Embryonic facial prominence (tissue), 1 donor: Measurements from ENCODE around the gene FKTN.
A peak's percentile ranks its signal among the peaks of the same experiment; 100 is the strongest.
"Not testable (repeated sequence)": the region's sequence is repeated elsewhere in the genome, so short reads cannot be mapped to it uniquely, and the experiment has no call there.

Experiments
- DNase-seq: peaks from one replicate; pipeline ENCODE4 v3.0.0-alpha.2; 2016; ENCODE audit errors: extremely low spot score

FKTN gene

DNA sequence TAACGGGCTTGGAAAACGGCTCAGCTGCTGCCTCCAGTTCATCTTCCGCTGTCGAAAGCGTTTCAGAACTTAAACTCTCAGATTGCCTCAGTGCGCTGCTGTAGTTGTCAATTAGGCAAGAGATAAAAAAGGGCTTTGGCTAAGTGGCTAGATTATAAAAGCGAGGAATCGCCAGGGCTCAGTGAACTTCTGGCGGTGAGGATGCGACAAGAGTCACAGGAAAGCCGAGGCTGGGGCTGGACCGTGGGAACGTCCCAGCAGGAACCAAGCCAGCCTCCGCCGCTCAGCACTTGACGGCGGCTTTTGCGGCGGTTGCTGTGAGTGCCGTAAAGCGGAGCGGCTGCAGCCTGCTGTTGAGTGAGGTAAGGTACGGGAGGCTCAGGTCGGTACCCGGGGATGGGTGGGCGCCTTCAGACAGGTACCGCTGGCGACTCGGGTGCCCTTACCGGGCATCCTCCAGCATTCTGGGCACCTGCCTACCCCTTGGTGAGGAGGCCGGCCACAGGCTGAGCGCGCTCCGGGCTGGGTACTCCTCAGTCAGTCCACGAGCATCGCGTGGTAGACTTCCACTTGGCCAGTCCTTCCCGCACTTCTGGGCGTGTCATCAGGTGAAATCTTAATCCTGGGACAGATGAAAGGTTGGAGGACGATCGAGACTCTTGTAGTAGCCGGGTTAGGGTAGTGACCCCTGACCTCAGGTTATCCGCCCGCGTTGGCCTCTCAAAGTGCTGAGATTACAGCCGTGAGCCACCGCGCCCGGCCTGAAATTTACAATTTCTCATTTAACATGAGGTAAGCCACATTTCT, at the start of gene FKTN:
Gene FKTN (plus strand): TSS at position 328 of the 807 bp plus-strand sequence. CDS start 16,902 bp downstream, outside the sequence.
- DNase-seq: peak; percentile 74

- no peak for DNase-seq
Observed at GRCh38 chr9:105508530-105508929, 49.4 kb upstream of the FKTN start.

DNA sequence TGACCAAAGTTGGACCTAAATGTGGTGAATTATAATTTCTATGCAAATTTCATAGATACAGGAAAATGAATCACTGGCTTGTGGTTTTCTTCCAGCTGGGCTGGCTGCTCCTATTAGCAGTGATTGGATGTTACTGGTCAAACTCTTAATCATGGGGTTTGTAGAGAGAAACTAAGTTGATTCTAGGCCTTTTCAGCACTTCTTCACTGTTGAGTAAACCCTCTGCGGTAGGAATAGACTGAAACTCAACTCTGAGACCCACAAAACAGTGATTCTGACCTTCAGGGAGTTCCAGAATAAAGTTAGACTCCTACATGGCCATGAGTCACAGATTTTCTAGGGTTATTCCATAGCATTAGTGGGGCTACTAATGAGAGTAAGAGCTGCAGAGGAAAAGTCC, 47.9 kb upstream of the FKTN start:
- no peak for DNase-seq

GRCh38 chr9:105511446-105511845, 46.5 kb upstream of the FKTN start:
- DNase-seq: no peak

- DNase-seq: no peak
Observed at GRCh38 chr9:105515811-105516413, 42.0 kb upstream of the FKTN start.

GRCh38 chr9:105519710-105520369, 38.1 kb upstream of the FKTN start:
- not testable (repeated sequence) for DNase-seq

DNA sequence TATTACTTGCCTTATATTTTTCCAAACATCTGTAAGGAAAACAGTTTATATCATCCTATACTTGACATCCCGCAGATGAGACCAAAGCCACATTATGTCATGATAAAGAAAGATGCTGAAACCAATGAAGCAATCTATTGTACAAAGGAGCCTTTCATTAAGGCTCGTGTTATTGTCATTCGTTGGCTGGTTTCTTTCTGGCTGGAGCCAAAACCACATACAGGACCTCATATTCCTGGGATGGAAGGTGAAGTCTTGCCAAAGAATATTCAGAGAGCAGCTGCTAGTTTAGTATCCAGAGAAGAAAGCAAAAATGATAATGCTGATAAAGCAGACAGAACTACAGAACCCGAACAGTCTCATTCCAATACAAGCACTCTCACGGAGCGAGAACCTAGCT, 36.9 kb upstream of the FKTN start:
- DNase-seq: not testable (repeated sequence)

DNA sequence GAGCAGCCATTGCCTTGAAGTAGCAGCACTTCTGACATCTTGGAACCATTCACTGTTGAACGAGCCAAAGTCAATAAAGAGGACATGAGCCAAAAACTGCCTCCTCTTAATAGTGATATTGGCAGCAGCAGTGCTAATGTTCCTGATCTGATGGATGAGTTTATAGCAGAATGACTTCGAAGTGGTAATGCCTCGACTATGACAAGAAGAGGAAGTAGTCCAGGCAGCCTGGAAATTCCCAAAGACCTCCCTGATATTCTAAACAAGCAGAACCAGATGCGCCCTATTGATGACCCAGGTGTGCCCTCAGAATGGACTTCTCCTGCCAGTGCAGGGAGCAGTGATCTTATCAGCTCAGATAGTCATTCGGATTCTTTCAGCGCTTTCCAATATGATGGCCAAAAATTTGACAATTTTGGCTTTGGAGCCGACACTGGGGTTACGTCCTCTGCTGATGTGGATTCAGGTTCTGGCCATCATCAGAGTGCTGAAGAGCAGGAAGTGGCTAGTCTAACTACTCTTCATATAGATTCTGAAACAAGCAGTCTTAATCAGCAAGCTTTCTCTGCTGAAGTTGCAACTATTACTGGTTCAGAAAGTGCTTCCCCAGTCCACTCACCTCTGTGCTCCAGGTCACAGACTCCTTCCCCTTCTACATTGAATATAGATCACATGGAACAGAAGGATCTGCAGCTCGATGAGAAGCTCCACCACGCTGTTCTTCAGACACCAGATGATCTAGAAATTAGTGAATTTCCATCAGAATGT, 35.1 kb upstream of the FKTN start:
- DNase-seq: not testable (repeated sequence)

DNA sequence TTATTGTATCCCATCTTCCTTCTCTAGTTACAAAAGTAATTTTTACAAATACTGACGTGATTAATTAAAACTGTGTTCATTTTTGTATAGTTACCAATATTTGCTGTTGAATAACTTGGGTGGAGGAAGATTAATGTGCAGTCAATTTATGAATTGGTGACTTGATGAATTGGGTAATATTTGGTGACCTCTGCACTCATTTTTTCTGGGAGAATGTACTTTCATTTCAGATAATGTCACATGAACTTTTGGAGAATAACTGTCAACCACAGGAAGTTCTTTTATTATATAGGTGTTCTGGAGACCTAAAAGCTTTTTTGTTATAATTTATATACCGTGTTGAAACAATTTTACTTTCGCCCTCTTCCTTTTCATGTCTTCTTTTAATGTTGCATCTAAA, 26.4 kb upstream of the FKTN start:
- DNase-seq: no peak

GRCh38 chr9:105535920-105536668, 21.8 kb upstream of the FKTN start:
- DNase-seq: no peak

DNA sequence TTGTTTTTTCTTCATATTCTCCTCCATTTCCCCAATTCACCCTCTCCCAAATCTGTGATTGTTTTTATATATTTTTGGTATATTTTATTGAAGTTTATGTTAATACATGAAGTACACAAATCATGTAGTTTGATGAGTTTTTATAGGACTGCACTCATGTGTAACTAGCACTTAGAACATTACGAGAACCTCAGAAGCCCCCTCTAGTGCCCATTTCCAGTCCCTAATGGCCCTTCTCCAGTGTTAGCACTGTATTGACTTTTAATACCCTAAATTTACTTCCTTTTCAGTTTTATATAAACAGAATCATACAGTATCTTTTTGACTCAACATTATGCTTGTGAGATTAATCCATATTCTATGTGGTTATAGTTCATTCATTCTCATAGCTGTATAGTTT, 18.5 kb upstream of the FKTN start:
- DNase-seq: no peak

DNA sequence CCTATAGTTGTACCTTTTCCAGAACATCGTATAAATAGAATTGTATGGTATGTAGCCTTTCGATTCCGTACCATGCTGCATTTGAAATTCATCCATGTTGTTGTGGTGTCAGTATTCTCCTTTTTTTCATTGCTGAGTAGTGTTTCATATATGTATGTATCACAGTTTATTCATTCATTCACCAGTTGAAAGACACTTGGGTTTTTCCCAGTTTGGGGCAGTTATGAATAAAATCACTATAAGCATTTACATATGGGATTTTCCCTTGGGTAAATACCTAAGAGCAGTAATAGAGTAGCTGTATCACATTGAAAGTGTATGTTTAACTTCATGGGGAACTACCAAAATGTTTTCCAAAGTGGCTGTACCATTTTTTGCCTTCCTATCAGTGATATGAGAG, 16.1 kb upstream of the FKTN start:
- no peak for DNase-seq

DNA sequence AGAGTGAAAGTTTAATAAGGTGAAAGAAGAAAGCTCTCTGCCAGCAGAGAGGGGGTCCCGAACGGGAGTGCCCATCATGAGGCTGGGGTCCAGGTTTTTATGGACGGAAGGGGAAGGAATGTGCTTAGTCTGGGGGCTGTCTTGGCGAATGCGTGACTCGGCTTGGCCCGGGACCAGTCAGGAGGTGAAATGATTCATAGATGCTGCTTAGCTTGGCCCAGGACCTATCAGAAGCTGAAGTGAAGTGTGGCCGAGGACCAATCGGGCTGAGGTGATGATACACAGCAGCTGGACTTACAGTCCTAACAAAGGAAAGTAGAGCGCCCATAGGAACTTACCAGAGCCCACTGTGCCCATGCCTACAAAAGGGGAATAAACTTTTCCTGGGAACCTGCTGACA, 3.9 kb upstream of the FKTN start:
- DNase-seq: no peak

DNA sequence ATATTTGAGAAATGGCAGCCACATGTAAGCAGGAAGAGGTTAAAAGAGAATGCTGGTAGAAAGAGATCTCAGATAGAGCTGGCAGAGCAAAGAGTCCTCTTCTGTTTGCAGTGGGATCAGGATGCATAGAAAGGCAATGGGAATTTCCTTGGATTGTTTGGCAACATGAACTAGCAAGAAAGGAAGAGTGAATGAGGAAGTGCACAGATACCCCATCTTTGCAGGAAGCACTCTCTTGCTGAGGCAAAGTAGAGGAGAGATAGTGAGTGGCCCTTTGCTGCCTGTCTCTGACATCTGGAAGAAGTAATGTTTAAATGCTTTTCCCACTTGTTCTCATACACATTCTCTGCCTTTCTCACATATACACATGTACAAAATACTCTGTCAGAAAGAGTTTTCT, 14.5 kb downstream of the FKTN start:
- DNase-seq: no peak

- DNase-seq: not testable (repeated sequence)
Observed at GRCh38 chr9:105579952-105580351, 22.0 kb downstream of the FKTN start.

GRCh38 chr9:105581550-105581949, 23.6 kb downstream of the FKTN start:
- not testable (repeated sequence) for DNase-seq

DNA sequence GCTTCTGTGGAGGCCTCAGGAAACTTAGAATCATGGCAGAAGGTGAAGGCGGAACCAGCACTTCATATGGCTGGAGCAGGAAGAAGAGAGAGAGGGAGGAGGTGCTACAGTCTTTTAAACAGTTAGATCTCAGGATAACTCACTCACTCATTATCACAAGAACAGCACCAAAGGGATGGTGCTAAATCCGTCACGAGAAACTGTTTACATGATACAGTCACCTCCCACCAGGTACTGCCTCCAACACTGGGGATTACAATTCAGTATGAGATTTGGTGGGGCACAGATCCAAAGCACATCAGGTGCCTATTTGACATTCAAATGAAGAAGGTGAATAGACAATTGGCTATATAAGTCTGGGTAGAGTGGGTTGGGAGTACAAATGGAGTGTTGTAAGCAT, 35.2 kb downstream of the FKTN start:
- no peak for DNase-seq

- peak; percentile 10 for DNase-seq
Observed at GRCh38 chr9:105608721-105609598, 51.0 kb downstream of the FKTN start.

DNA sequence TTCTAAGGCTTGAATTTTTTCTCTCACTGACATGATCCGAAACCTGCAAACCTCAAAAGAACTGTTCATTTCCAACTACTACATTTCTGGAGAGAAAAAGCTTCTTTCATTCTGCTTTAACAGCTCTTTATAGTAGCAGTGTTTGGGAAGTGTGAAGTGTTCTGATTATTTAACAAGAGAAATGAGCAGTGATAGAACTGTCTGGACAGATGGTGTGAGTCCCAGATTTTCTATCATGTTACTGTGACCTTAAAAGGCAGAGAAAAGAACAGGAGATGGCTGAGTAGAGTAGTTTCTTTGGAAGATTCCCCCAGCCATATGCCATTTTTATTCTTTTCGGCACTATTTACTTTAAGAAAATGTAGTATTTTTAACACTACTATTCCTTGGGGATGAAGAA, 63.1 kb downstream of the FKTN start:
- no peak for DNase-seq

DNA sequence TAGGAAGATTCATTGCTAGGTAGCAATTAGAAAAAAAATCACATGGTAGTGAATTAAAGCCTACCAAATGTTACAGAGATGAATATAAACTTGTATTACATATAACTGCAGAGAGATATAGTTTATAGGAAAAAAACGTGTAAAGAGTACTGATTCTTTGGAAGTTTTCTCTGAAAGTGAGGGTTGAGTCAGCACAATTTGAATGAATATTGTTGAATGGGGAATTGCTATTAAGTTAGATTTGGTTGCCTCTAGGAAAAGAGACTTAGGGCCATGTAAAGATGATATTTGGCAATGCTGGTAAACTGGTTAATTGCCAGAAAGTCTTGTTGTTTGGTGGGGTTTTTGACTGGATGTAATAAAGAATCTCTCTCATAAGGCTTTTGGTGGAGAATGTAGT, 67.2 kb downstream of the FKTN start:
- no peak for DNase-seq
